Activated T-cell treated with anti-CD3 and anti-CD28 coated beads, Interleukin-2, amount 50 U/mL, for 4 hours (primary cell): ENCODE measurements around the gene UPK3BL2. TPM values are rescaled to one million over a fixed set of nuclear protein-coding genes. Genes with fewer than 3 reads are reported as not detected.
A peak's percentile ranks its signal among the peaks of the same experiment; 100 is the strongest.
"Not testable (repeated sequence)": the region's sequence is repeated elsewhere in the genome, so short reads cannot be mapped to it uniquely, and the experiment has no call there.

Experiments used
- ATAC-seq, 2 donors: fragments of 200-7000 bp; cut with Tn5 transposase; one replicate each; pipeline ENCODE4 v1.10.0; 2021
- DNase-seq: peaks from one replicate; pipeline ENCODE4 v3.0.0-alpha.2; 2020
- H3K27me3 Mint-ChIP-seq: one replicate; pipeline ENCODE4 v1.8.0; 2021; ENCODE audit warnings: low read depth, mixed read lengths
- H3K36me3 Mint-ChIP-seq: one replicate; pipeline ENCODE4 v1.8.0; 2022; ENCODE audit warnings: mixed read lengths; ENCODE audit not compliant: insufficient read depth
- H3K4me1 Mint-ChIP-seq: one replicate; pipeline ENCODE4 v1.8.0; 2021; ENCODE audit warnings: low read depth, mixed read lengths
- H3K4me3 Mint-ChIP-seq: one replicate; pipeline ENCODE4 v1.8.0; 2021; ENCODE audit warnings: mild to moderate bottlenecking, moderate library complexity, mixed read lengths
- H3K9me3 Mint-ChIP-seq: one replicate; pipeline ENCODE4 v1.8.0; 2021; ENCODE audit warnings: mixed read lengths
- total RNA-seq, 3 donors: library from RNA; stranded (reverse); gene quantifications; one replicate each; pipeline ENCODE4 v1.2.1, GENCODE V29; 2021

UPK3BL2 gene
- total RNA-seq, 3 donors from 2014 or later = 4.7 to 8.5 (median 7.9) TPM

DNA sequence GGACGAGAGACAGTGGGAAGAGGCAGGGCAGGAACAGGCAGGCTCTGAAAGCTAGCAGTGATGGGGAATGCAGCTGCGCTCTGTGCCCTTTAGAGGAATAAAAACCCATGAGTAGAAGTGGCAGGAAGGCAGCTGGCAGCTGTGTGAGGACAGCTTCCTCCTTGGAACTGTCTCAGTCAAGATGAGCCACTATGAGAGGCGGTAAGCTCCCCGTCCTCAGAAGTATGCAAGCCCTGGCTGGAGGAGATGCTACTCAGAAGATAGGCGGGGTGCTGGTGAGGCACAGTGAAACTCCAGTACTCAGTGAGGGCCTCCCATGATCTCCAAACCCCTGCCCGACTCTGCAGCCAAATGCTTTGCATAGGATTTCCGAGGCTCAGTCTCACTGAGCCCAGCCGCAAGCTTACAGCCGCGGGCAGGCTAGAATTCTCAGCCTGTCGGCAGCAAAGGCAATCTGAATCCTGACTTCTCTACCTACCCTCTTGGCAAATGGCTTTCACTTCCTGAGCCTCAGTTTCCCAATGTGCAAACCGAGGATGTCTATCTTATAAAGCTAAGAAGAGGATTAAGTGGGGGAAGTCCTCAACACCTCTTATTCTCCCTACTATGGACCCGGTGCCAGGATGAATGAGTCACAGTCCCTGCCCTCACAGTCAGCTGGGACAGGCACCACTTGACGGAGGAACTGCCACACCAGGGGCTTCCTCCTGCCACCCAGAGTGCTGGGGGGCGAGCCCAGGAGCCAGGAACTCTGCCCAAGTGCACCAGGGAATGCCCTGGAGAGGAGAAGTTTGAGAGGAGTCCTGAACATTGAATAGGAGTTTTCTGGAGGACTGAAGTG is 28.4 kb downstream of the UPK3BL2 start:
- H3K4me3 Mint-ChIP-seq, ATAC-seq, H3K36me3 Mint-ChIP-seq, H3K9me3 Mint-ChIP-seq, H3K27me3 Mint-ChIP-seq, DNase-seq, H3K4me1 Mint-ChIP-seq: not testable (repeated sequence)

DNA sequence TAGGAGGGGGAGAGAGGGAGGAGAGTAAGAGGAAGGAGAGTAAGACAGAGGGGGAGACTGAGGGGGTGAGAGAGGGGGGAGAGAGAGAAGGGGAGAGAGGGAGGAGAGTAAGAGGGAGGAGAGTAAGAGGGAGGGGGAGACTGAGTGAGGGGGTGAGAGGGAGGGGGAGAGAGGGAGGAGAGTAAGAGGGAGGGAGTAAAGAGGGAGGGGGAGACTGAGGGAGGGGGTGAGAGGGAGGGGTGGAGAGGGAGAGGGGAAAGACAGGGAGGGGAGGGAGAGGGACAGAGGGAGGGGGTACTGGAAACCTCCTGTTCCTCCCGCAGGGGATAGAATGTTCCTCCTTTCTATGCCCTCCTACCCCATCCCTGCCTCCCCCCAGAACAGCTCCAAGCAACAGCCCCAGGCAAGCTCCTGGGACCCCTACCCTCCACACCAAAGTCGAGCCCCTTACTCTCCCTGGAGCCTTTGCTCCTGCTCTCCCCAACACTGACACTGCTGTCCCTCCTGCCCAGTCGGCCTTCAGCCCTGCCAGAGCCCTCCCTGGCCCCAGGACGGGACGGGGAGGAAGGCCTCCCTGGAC is 30.8 kb downstream of the UPK3BL2 start:
- DNase-seq, H3K36me3 Mint-ChIP-seq, H3K9me3 Mint-ChIP-seq, ATAC-seq, H3K4me3 Mint-ChIP-seq, H3K4me1 Mint-ChIP-seq, H3K27me3 Mint-ChIP-seq: not testable (repeated sequence)

DNA sequence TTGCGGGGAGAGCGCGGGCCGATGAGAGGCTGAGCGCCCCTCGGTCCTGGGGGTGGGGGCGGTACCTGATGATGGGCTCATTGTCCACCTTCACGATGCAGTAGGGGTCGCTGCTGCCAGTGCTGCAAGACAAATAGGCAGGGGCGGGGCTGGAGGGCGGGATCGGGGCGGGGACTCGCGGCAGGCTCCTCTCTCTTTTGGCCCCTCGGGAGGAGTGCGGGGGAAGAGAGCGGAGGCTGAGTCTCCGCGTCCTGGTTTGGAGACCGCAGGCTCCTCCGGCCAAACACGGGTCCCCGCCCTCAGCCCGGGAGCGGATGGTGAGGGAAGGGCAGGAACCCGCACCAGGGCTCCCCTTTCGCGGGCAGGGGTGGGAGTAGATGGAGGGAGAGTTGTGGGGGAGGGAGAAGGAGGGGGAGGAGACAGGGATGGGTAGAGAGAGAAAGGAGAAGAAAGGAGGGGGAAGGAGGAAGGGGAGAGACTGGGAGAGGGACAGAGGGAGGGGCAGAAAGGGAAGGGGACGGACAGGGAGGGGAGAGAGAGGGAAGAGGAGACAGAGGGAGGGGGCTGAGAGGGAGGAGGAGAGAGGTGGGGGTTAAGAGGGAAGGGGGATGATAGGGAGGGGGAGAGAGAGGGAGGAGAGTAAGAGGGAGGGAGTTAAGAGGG is 31.5 kb downstream of the UPK3BL2 start:
- H3K27me3 Mint-ChIP-seq, H3K4me1 Mint-ChIP-seq, H3K4me3 Mint-ChIP-seq, H3K9me3 Mint-ChIP-seq, DNase-seq, H3K36me3 Mint-ChIP-seq: not testable (repeated sequence)
- peak; percentile 82 to 84 for ATAC-seq

DNA sequence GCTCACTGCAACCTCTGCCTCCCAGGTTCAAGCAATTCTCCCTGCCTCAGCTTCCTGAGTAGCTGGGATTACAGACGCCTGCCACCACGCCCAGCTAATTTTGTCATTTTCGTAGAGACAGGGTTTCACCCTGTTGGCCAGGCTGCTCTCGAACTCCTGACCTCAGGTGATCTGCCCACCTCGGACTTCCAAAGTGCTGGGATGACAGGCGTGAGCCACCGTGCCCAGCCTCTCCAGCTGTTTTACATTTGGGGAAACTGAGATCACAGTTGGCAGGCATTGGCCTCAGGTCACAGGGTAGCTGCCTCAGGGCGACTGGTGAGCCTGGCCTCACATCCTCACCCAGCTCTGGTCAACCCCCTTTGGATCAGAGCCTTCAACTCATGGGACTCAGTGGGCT is 32.9 kb downstream of the UPK3BL2 start:
- H3K36me3 Mint-ChIP-seq, DNase-seq, H3K9me3 Mint-ChIP-seq, H3K27me3 Mint-ChIP-seq, H3K4me1 Mint-ChIP-seq, H3K4me3 Mint-ChIP-seq, ATAC-seq: not testable (repeated sequence)

DNA sequence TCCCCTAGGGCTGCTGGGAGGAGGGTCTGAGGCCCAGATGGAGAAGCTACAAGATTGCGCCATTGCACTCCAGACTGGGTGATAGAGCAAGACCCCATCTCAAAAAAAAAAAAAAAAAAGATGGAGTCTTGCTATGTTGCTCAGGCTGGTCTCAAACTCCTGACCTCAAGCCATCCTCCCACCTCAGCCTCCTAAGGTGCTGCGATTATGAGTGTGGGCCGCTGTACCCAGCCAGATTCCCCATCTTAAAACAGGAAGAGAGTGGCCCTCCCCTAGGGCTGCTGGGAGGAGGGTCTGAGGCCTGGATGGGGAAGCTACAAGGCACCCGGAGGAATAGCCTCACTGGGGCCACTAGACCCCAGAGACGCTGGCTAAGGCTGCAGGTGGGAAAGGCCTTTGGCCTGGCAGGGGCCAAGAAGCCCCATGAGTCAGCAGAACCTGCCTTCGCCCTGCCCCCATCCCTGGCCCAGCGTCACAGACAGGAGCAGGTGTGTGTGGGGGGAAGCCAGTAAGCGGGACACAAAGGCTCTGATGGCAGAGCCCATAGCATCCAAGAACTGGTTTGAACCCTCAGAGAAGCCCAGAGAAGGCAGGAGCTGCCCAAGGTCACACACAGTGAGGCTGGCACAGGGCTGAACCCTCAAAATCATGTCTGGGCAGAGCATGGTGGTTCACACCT is 35.9 kb downstream of the UPK3BL2 start:
- ATAC-seq, H3K36me3 Mint-ChIP-seq, H3K27me3 Mint-ChIP-seq, H3K4me3 Mint-ChIP-seq, H3K4me1 Mint-ChIP-seq, H3K9me3 Mint-ChIP-seq, DNase-seq: not testable (repeated sequence)

DNA sequence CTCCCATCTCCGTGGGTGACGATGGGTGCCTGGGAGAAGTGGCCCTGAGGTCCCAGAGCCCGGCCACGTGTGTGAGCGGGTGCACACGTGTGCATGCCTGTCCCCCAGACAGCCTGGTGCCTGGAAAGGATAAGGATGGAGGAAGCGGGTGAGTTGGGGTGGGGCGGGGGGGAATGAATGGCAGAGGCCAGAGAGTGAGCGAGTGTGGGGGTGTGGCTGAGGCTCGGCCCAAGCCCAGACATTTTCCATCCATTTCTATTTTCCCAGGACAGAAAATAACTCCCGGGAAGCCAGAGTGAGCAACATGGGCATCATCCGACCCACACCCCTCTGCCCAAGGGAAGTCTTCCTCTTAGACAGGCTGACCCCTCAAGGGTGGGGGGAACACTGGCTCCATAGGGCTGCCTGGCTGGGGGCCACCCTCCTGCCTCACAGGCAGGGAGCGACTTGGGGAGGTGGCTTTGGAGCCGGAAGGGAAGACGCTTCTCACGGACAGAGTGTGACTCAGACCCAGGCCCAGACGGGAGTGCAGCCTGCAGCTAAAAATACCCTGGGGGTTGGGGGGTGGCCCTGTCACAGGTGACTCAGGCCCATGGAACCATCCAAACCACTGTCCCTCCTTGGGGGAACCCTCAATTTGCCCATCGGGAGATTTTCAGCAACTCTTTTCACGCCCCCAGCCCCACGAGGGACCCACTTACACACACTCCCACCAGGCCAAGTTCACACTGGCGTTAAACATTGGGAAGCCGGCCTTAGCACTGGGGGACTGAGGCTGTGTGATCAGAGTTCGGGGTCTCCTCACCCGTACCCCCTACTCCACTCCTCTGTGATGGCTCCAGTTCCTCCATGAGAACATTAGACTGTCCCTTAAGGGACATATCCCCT is 38.0 kb downstream of the UPK3BL2 start:
- not testable (repeated sequence) for H3K27me3 Mint-ChIP-seq, ATAC-seq, H3K36me3 Mint-ChIP-seq, H3K4me3 Mint-ChIP-seq, H3K9me3 Mint-ChIP-seq, DNase-seq, H3K4me1 Mint-ChIP-seq

DNA sequence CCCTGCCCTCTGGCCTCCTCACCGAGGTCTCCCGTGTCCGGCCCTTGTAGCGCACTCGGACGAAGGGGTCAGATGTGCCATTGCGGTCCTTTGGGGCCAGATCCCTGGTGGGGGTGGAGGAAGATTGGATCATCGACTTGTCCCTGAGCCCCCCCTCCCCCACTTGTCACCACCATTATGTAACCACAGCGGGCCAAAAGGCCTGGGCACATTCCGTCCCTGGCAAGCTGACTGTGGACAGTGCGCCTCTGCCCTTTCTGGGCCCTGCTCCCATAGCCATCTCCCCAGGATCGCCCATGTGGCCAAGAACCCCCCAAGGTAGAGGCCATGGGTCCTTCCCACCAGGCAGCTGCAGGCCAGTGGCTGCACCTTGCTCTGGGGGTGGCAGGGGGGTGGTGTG is 40.4 kb downstream of the UPK3BL2 start:
- DNase-seq, H3K9me3 Mint-ChIP-seq, H3K4me1 Mint-ChIP-seq, H3K36me3 Mint-ChIP-seq, ATAC-seq, H3K27me3 Mint-ChIP-seq, H3K4me3 Mint-ChIP-seq: not testable (repeated sequence)

DNA sequence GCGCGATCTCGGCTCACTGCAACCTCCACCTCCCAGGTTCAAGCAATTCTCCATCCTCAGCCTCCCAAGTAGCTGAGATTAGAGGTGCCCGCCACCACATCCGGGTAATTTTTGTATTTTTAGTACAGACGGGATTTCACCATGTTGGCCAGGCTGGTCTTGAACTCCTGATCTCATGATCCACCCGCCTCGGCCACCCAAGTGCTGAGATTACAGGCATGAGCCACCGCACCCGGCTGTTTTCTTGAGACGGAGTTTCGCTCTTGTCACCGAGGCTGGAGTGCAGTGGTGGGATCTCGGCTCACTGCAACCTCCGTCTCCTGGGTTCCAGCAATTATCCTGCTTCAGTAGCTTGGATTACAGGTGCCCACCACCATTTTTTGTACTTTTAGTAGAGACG is 45.2 kb downstream of the UPK3BL2 start:
- not testable (repeated sequence) for H3K36me3 Mint-ChIP-seq, H3K4me1 Mint-ChIP-seq, H3K9me3 Mint-ChIP-seq, H3K27me3 Mint-ChIP-seq, DNase-seq, H3K4me3 Mint-ChIP-seq, ATAC-seq

DNA sequence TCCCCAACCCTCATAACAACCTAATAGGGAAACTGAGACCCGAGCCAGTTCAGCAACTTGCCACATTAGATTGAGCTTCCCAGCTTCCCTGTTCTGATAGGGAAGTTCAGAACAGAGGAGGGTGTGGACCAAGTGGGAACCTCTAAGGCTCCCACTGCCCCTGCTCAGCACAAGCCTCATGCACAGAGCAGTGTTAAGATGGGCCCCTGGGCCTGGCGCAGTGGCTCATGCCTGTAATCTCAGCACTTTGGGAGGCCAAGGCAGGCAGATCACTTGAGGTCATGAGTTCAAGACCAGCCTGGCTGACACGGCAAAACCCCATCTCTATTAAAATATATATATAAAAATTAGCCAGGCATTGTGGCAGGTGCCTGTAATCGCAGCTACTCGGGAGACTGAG is 46.2 kb downstream of the UPK3BL2 start:
- not testable (repeated sequence) for H3K36me3 Mint-ChIP-seq, H3K27me3 Mint-ChIP-seq, H3K4me1 Mint-ChIP-seq, DNase-seq, H3K4me3 Mint-ChIP-seq, H3K9me3 Mint-ChIP-seq, ATAC-seq

DNA sequence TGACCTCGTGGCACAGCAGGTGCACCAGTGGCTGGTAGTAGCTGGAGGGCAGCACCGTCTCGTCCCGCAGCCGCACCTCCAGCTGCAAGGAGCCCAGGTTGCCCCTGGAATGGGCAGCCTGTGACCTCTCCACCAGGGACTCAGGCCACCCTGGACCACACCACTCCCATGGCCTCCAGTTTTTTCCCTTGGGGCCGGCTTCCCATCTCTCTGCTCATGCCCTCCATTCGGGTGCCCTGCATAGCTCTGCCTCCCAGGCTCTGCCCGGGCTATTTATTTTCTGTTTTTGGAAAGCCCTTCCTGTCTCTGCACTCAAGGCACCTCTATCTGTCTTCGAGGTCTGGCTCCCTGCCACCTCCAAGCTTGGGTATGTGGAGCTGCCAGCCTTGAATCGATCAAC is 46.6 kb downstream of the UPK3BL2 start:
- not testable (repeated sequence) for H3K36me3 Mint-ChIP-seq, H3K4me3 Mint-ChIP-seq, ATAC-seq, H3K9me3 Mint-ChIP-seq, DNase-seq, H3K4me1 Mint-ChIP-seq, H3K27me3 Mint-ChIP-seq

DNA sequence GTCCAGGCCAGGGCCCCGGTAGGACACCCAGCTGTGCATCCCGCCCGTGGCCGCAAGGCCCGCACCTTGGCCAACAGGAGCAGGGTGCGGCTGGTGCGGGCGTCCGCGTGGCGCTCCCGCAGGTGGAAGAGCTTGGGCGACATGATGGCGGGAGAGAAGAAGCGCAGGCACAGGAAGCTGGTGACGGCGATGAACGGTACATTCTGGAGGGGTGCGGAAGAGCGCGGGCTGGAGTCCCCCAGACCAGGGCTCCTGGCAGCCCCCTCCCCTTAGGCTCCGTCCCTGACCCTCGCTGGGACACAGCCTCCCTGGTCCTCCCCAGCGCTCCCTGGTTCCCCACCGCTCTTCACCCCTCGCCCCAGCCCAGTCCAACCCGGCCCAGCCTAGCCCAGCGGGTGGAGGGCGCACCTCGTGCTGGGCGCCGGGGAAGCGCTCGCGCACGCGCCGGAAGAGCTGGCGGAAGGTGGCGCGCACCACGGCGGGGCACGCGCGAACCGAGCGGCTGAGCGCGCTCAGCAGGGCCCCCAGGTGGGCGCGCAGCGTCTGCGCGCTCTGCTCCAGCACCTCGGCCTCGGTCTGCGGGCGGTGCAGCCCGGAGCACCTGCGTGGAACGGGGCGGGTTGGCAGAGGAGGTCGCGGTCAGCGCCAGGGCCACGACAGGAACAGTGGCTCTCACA is 48.9 kb downstream of the UPK3BL2 start:
- not testable (repeated sequence) for H3K4me1 Mint-ChIP-seq, H3K4me3 Mint-ChIP-seq, H3K36me3 Mint-ChIP-seq, DNase-seq, H3K27me3 Mint-ChIP-seq, H3K9me3 Mint-ChIP-seq
- ATAC-seq = peak; percentile 80 to 81

DNA sequence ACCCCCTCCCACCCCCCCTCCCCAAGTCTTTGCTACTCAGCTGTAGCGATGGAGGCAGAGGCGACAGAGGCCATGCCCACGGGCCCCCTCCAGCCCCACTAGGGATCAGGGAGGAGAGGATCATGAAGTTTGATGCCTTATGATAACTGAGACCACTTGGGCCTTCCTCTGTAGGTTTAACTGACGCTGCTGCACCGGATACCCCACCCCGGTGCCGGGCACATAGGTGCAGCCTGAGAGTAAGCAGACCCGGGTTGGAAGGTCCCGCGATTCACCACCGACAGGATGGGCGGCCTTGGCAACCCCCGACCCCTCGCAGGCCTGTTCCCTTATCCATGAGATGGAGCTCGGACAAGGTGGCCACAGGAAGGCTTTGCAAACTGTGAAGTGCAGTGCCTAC is 49.5 kb downstream of the UPK3BL2 start:
- H3K9me3 Mint-ChIP-seq, H3K36me3 Mint-ChIP-seq, H3K27me3 Mint-ChIP-seq, DNase-seq, H3K4me1 Mint-ChIP-seq, H3K4me3 Mint-ChIP-seq: not testable (repeated sequence)
- ATAC-seq = peak in 1 of 2 donors; percentile 2

DNA sequence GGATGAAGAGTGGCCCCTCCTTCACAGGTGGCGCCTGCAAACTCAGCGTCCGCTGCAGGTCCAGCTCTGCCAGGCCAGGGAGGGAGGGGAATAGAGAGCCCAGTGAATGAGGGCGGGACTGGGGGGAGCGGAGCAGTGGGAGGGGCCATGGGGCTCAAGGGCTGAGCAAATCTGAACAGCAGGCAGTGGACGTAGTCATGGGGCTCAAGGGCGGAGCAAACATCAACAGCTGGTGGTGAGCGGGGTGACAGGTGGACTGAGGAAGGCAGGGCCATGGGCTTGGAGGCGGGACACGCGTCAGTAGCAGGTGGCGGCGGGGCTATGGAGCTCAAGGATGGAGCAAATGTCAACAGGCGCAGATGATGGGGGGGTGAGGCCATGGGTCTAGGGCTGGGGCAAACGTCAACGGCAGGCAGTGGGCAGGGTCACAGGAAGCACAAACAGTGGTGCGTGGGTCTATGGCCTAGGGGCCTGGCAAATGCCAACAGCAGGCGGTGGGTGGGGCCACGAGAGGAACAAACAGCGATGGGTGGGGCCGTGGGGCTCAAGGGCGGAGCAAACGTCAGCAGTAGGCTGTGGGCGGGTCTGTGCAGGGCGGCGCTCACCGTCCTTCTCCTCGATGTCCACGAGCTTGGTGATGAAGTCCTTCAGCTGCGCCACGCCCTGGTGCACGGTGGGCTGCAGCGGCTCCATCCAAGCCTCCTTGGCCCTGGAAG is 50.1 kb downstream of the UPK3BL2 start:
- not testable (repeated sequence) for H3K4me3 Mint-ChIP-seq, H3K4me1 Mint-ChIP-seq, DNase-seq, H3K36me3 Mint-ChIP-seq, H3K27me3 Mint-ChIP-seq, H3K9me3 Mint-ChIP-seq
- ATAC-seq = peak in 1 of 2 donors; percentile 18
